HepG2 (cell line): Measurements from ENCODE around the gene CTRB2. TPM values are rescaled to one million over a fixed set of nuclear protein-coding genes. Genes with fewer than 3 reads are reported as not detected.
A peak's percentile ranks its signal among the peaks of the same experiment; 100 is the strongest.

Source experiments
- CC2D1A ChIP-seq: sonication (generic); formaldehyde crosslinking; IDR thresholded peaks from 2 replicates; pipeline ENCODE4 v1.8.1; 2023; ENCODE audit warnings: mild to moderate bottlenecking, missing genetic modification reagents
- ELF4 ChIP-seq: sonication (generic); formaldehyde crosslinking; IDR thresholded peaks from 2 replicates; pipeline ENCODE4 v1.5.0; 2020; ENCODE audit warnings: missing genetic modification reagents, mild to moderate bottlenecking, moderate library complexity, borderline replicate concordance
- ETS1 ChIP-seq: sonication (generic); formaldehyde crosslinking; IDR thresholded peaks from 2 replicates; pipeline ENCODE4 v1.4.0; 2020; ENCODE audit warnings: missing genetic modification reagents
- FOXM1 ChIP-seq: sonication (generic); formaldehyde crosslinking; IDR thresholded peaks from 2 replicates; pipeline ENCODE4 v1.5.0; 2020; ENCODE audit warnings: missing genetic modification reagents
- HMGA1 ChIP-seq: sonication (generic); formaldehyde crosslinking; conservative IDR thresholded peaks from 2 replicates; pipeline ENCODE4 v1.4.0; 2020; ENCODE audit warnings: missing genetic modification reagents
- MAFK ChIP-seq, 2 experiments: IDR thresholded peaks in 1 of 2; conservative IDR thresholded peaks in 1 of 2; 2 replicates each; pipeline ENCODE4 v1.6.1; 2011; ENCODE audit warnings: improper control_type of control experiment in 2 of 2, low read length in 2 of 2
- NBN ChIP-seq: fragments of 450-650 bp; conservative IDR thresholded peaks from 2 replicates; pipeline ENCODE4 v1.6.1; 2017
- PLSCR1 ChIP-seq: sonication (generic); formaldehyde crosslinking; IDR thresholded peaks from 2 replicates; pipeline ENCODE4 v1.5.0; 2020; ENCODE audit warnings: missing genetic modification reagents, mild to moderate bottlenecking, borderline replicate concordance
- RXRB ChIP-seq: IDR thresholded peaks from 2 replicates; pipeline ENCODE4 v1.6.1; 2016; ENCODE audit warnings: borderline replicate concordance, missing genetic modification reagents, missing compliant biosample characterization
- SIX1 ChIP-seq: sonication (generic); formaldehyde crosslinking; IDR thresholded peaks from 2 replicates; pipeline ENCODE4 v1.4.0; 2020; ENCODE audit warnings: missing genetic modification reagents, borderline replicate concordance
- SMARCE1 ChIP-seq: fragments of 450-650 bp; IDR thresholded peaks from 2 replicates; pipeline ENCODE4 v1.6.1; 2017; ENCODE audit warnings: borderline replicate concordance
- ZNF136 ChIP-seq: sonication (generic); formaldehyde crosslinking; IDR thresholded peaks from 2 replicates; pipeline ENCODE4 v1.8.1; 2022; ENCODE audit warnings: low read depth, mild to moderate bottlenecking, moderate library complexity, missing genetic modification reagents
- ZNF333 ChIP-seq: sonication (generic); formaldehyde crosslinking; IDR thresholded peaks from 2 replicates; pipeline ENCODE4 v1.4.0; 2020; ENCODE audit warnings: mild to moderate bottlenecking, missing genetic modification reagents, borderline replicate concordance
- ZNF512B ChIP-seq: sonication (generic); formaldehyde crosslinking; IDR thresholded peaks from 2 replicates; pipeline ENCODE4 v1.5.1; 2020; ENCODE audit warnings: missing genetic modification reagents, mild to moderate bottlenecking, borderline replicate concordance
- ZNF766 ChIP-seq: sonication (generic); formaldehyde crosslinking; IDR thresholded peaks from 2 replicates; pipeline ENCODE4 v1.5.0; 2020; ENCODE audit warnings: missing genetic modification reagents, borderline replicate concordance
- ZSCAN29 ChIP-seq: sonication (generic); formaldehyde crosslinking; conservative IDR thresholded peaks from 2 replicates; pipeline ENCODE4 v1.4.0; 2020; ENCODE audit warnings: mild to moderate bottlenecking, missing genetic modification reagents
- polyA plus RNA-seq, 8 experiments: library from polyadenylated mRNA; depleted of rRNA in 3 of 8; stranded (reverse) in 7 of 8; unstranded in 1 of 8; fragments of >200 nt; fragmentation: Illumina TruSeq in 4 of 8; extraction: Trizol in 4 of 8; gene quantifications; 2 replicates each; pipeline versions ENCODE4 v1.2.1 to v1.2.3, GENCODE V29; 2011 to 2016; ENCODE audit warnings: low read depth in 4 of 8, missing spikeins in 1 of 8, mixed read lengths in 1 of 8; ENCODE audit not compliant: insufficient read depth in 1 of 8
- total RNA-seq, 5 experiments: library from RNA; depleted of rRNA; stranded (reverse); fragments of >200 nt; fragmentation: Illumina TruSeq; extraction: Trizol; gene quantifications; 2 replicates each; pipeline ENCODE4 v1.2.3, GENCODE V29; 2016; ENCODE audit warnings: low read depth in 1 of 5

The CTRB2 gene
- total and polyA plus RNA-seq, 2 of the 13 experiments (the other 11 are each of a cell fraction or from before 2014, with no cell fraction given) = 0.13 TPM; not detected in 1

GRCh38 chr16:75250809-75251279, 43.9 kb upstream of the CTRB2 start (continued):
- no peak for TF ChIP-seq ZNF512B (CRISPR knock-in tag)
- TF ChIP-seq ZNF766 (CRISPR knock-in tag) = no peak
- TF ChIP-seq NBN = no peak
- no peak; the same call in 1 of the 2 replicates for TF ChIP-seq ZNF333 (CRISPR knock-in tag)
- TF ChIP-seq PLSCR1 (CRISPR knock-in tag) = no peak; the same call in 1 of the 2 replicates
- TF ChIP-seq ETS1 (CRISPR knock-in tag) = 0 out of 2 replicates have a peak, but pooled peaks have one; percentile 79
- no peak for TF ChIP-seq ZNF136 (CRISPR knock-in tag)
- TF ChIP-seq ZSCAN29 (CRISPR knock-in tag) = 0 out of 2 replicates have a peak, but pooled peaks have one; percentile 16
- no peak for TF ChIP-seq SMARCE1
- TF ChIP-seq FOXM1 (CRISPR knock-in tag) = no peak
- TF ChIP-seq RXRB (CRISPR knock-in tag) = 0 out of 2 replicates have a peak, but pooled peaks have one; percentile 7
- no peak for TF ChIP-seq MAFK (conservative IDR thresholded peaks at IDR 0.05 in 1 of 2, IDR thresholded peaks at IDR 0.05 in 1 of 2; ENCODE audit: low read length in 2 of 2)
- no peak for TF ChIP-seq CC2D1A
- no peak for TF ChIP-seq ELF4 (CRISPR knock-in tag)
- no peak for TF ChIP-seq HMGA1 (CRISPR knock-in tag)
- TF ChIP-seq SIX1 (CRISPR knock-in tag) = no peak
